Activated B cell treated with CpG ODN at 0.5 μM for 24 hours (primary cell): ENCODE results near the gene SEC61A2. TPM values are rescaled to one million over a fixed set of nuclear protein-coding genes. Genes with fewer than 3 reads are reported as not detected.

Source experiments
- ATAC-seq: fragments of 200-7000 bp; cut with Tn5 transposase; one replicate; pipeline ENCODE4 v1.10.0; 2021; ENCODE audit warnings: low read depth, mild to moderate bottlenecking, moderate library complexity
- CTCF ChIA-PET: fragments of 350-600 bp; sonication (Branson Sonifier 250); formaldehyde crosslinking; loops from one replicate; lab custom pipeline; 2021; ENCODE audit warnings: antibody characterized with exemption; lab: Charles Lee
- POLR2A ChIA-PET: fragments of 350-600 bp; sonication (Branson Sonifier 250); formaldehyde crosslinking; loops from one replicate; lab custom pipeline; 2021; ENCODE audit warnings: antibody characterized with exemption; lab: Charles Lee
- DNase-seq: peaks from one replicate; pipeline ENCODE4 v3.0.0; 2022
- H3K27ac Mint-ChIP-seq: one replicate; pipeline ENCODE4 v1.8.0; 2020; ENCODE audit warnings: mixed read lengths
- H3K27me3 Mint-ChIP-seq: one replicate; pipeline ENCODE4 v1.8.0; 2021; ENCODE audit warnings: mixed read lengths
- H3K36me3 Mint-ChIP-seq: one replicate; pipeline ENCODE4 v1.8.0; 2021; ENCODE audit warnings: low read depth, mixed read lengths
- H3K4me1 Mint-ChIP-seq: one replicate; pipeline ENCODE4 v1.8.0; 2021; ENCODE audit warnings: mixed read lengths
- H3K4me3 Mint-ChIP-seq: one replicate; pipeline ENCODE4 v1.8.0; 2020; ENCODE audit warnings: mild to moderate bottlenecking, mixed read lengths
- H3K9me3 Mint-ChIP-seq: one replicate; pipeline ENCODE4 v1.8.0; 2020; ENCODE audit warnings: mixed read lengths
- CTCF ChIP-seq: fragments of 200-600 bp; IDR thresholded peaks from one replicate; pipeline ENCODE4 v1.8.0; 2022; ENCODE audit warnings: antibody characterized with exemption, mild to moderate bottlenecking
- intact Hi-C: fragments of 100-400 bp; cut with micrococcal nuclease; formaldehyde crosslinking; loops from one replicate; pipeline ENCODE4 v1.15.1; 2024
- total RNA-seq: library from RNA; stranded (reverse); gene quantifications from 2 replicates; pipeline ENCODE4 v1.2.3, GENCODE V29; 2022

The SEC61A2 gene
- total RNA-seq, 1 donor from 2014 or later: 20.8 TPM

DNA sequence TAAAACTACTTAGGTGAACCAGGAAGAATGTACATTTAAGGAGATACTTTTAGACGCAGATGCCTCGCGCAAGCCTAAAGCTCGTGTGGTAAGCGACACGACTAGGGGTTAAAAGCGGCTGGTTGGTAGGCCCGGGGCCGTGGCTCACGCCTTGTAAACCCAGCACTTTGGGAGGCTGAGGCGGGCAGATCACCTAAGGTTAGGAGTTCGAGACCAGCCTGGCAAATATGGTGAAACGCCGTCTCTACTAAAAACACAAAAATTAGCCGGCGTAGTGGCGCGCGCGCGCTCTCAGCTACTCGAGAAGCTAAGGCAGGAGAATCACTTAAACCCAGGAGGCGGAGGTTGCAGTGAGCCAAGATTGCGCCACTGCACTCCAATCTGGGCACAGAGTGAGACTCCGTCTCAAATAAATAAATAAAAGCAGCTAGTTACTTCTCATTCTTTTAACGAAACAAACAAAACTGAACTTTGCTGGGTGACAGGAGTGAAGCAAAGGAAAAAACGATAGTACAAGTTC lies 65.3 kb downstream of the SEC61A2 start:
- Mint-ChIP-seq H3K4me1 (peaks cover 49% of the 10 kb centered on the region), H3K9me3 (no peaks in the 10 kb centered on the region), H3K27ac (peak overlapping the region; percentile 99), H3K4me3 (peak overlapping the region; percentile 93), H3K36me3 (peaks cover 37% of the 10 kb centered on the region), H3K27me3 (no peaks in the 10 kb centered on the region)
- POLR2A ChIA-PET: interaction anchor here (0.7 to 2.0 kb wide), 4 partner anchors 50 to 205 kb away, joined by 5 to 23 read pairs (median 10); partner anchors contain the start of gene UPF2
- DNase-seq (no peak), ATAC-seq (no peak)
- CTCF ChIA-PET: interaction anchor here (0.5 to 2.7 kb wide), 4 partner anchors 18 to 905 kb away, joined by 3 to 18 read pairs (median 4); partner anchors contain the start of gene OPTN
- no peak for TF ChIP-seq CTCF
- intact Hi-C loops: loop anchor here (1.0 to 10.0 kb wide), 10 partner anchors 14 to 1030 kb away; partner anchors contain the start of genes CAMK1D, SEC61A2 and UPF2

GRCh38 chr10:12195281-12195602 lies 65.8 kb downstream of the SEC61A2 start:
- no peak for TF ChIP-seq CTCF

GRCh38 chr10:12195603-12196506 lies 66.4 kb downstream of the SEC61A2 start, which contains the start of the genes CDC123 and NUDT5:
Gene CDC123, plus strand, starts transcription at chr10:12196188. Its CDS starts 58 bp downstream, at chr10:12196246.
Gene NUDT5, minus strand, starts transcription at chr10:12195891. Its CDS starts 9,600 bp downstream, at chr10:12186291.
- POLR2A ChIA-PET: interaction anchor here (0.5 to 2.0 kb wide), 18 partner anchors 14 to 708 kb away, joined by 3 to 23 read pairs (median 6); partner anchors contain the start of gene UPF2
- TF ChIP-seq CTCF: no peak
- peak within 1 kb of the TSS; percentile 93 for H3K4me3 Mint-ChIP-seq
- H3K36me3 Mint-ChIP-seq: peaks cover 41% of the 10 kb centered on the region
- ATAC-seq (peak; percentile 92), DNase-seq (peak; percentile 81)
- CTCF ChIA-PET: interaction anchor here (0.7 to 2.7 kb wide), 7 partner anchors 17 to 904 kb away, joined by 3 to 18 read pairs (median 3); partner anchors contain the start of gene OPTN
- H3K27me3 Mint-ChIP-seq: no peaks in the 10 kb centered on the region
- peaks cover 49% of the 10 kb centered on the region for H3K4me1 Mint-ChIP-seq
- peak within 1 kb of the TSS; percentile 99 for H3K27ac Mint-ChIP-seq
- intact Hi-C loops: loop anchor here (1.0 to 10.0 kb wide), 12 partner anchors 15 to 1031 kb away; partner anchors contain the start of genes CAMK1D, DHTKD1, SEC61A2 and UPF2
- H3K9me3 Mint-ChIP-seq: no peaks in the 10 kb centered on the region

More at GRCh38 chr10:12195281-12195602, 65.8 kb downstream of the SEC61A2 start:
- H3K4me3 Mint-ChIP-seq: peak overlapping the region; percentile 93
- peaks cover 49% of the 10 kb centered on the region for H3K4me1 Mint-ChIP-seq
- intact Hi-C loops: loop anchor here (1.0 to 10.0 kb wide), 10 partner anchors 14 to 1030 kb away; partner anchors contain the start of genes CAMK1D, SEC61A2 and UPF2
- POLR2A ChIA-PET: interaction anchor here (0.6 to 2.0 kb wide), 13 partner anchors 14 to 707 kb away, joined by 3 to 23 read pairs (median 6); partner anchors contain the start of gene UPF2
- H3K27ac Mint-ChIP-seq: peak overlapping the region; percentile 99
- ATAC-seq: peak; percentile 8
- peaks cover 37% of the 10 kb centered on the region for H3K36me3 Mint-ChIP-seq
- no peaks in the 10 kb centered on the region for H3K27me3 Mint-ChIP-seq
- CTCF ChIA-PET: interaction anchor here (0.5 to 2.7 kb wide), 6 partner anchors 17 to 905 kb away, joined by 3 to 18 read pairs (median 4); partner anchors contain the start of gene OPTN
- H3K9me3 Mint-ChIP-seq: no peaks in the 10 kb centered on the region
- DNase-seq: no peak

GRCh38 chr10:12196531-12197211 lies 67.2 kb downstream of the SEC61A2 start:
- Mint-ChIP-seq H3K27me3 (no peaks in the 10 kb centered on the region), H3K27ac (peak overlapping the region; percentile 99), H3K9me3 (no peaks in the 10 kb centered on the region), H3K4me3 (peak overlapping the region; percentile 93), H3K36me3 (peaks cover 50% of the 10 kb centered on the region), H3K4me1 (peaks cover 56% of the 10 kb centered on the region)
- intact Hi-C loops: loop anchor here (1.0 to 10.0 kb wide), 5 partner anchors 48 to 1032 kb away; partner anchors contain the start of genes CAMK1D and DHTKD1
- DNase-seq: no peak
- no peak for ATAC-seq
- ChIA-PET CTCF (interaction anchor here (2.7 kb wide), 1 partner anchor 18 kb away, joined by 18 read pairs; no protein-coding TSS in a partner anchor), POLR2A (interaction anchor here (0.6 to 2.0 kb wide), 9 partner anchors 13 to 575 kb away, joined by 3 to 23 read pairs (median 7); partner anchors contain the start of gene UPF2)
- no peak for TF ChIP-seq CTCF
